Tibial nerve (tissue), 4 donors: ENCODE results near the gene KIF21B. TPM values are rescaled to one million over a fixed set of nuclear protein-coding genes. Genes with fewer than 3 reads are reported as not detected.

Experiments
- DNase-seq, 2 donors: peaks; one replicate each; pipeline ENCODE4 v3.0.0-alpha.2; 2019; ENCODE audit warnings: low spot score in 2 of 2
- H3K27ac ChIP-seq, 4 donors: fragments of 200-600 bp; sonication (generic) in 3 of 4; one replicate each; pipeline ENCODE4 v1.5.1; 2017 to 2019; ENCODE audit warnings: mild to moderate bottlenecking in 1 of 4
- H3K27me3 ChIP-seq, 2 donors: fragments of 200-600 bp; sonication (generic) in 1 of 2; one replicate each; pipeline versions ENCODE4 v1.5.1 to v1.6.0; 2017 to 2019
- H3K36me3 ChIP-seq, 3 donors: fragments of 200-600 bp; sonication (generic); one replicate each; pipeline ENCODE4 v1.5.1; 2018 to 2019
- H3K4me1 ChIP-seq, 4 donors: fragments of 200-600 bp; sonication (generic) in 3 of 4; one replicate each; pipeline ENCODE4 v1.5.1; 2017 to 2019
- H3K4me3 ChIP-seq, 4 donors: fragments of 200-600 bp; sonication (generic) in 3 of 4; one replicate each; pipeline ENCODE4 v1.5.1; 2017 to 2019; ENCODE audit warnings: mild to moderate bottlenecking in 1 of 4, moderate library complexity in 1 of 4
- H3K9me3 ChIP-seq, 4 donors: fragments of 200-600 bp; sonication (generic) in 3 of 4; one replicate each; pipeline ENCODE4 v1.5.1; 2017 to 2019
- CTCF ChIP-seq, 5 experiments: fragments of 200-600 bp in 3 of 5; fragments of 450-650 bp in 2 of 5; sonication (generic) in 3 of 5; IDR thresholded peaks; one replicate each; pipeline ENCODE4 v1.5.1; 2016 to 2019; ENCODE audit warnings: antibody characterized with exemption in 5 of 5, mild to moderate bottlenecking in 3 of 5, moderate library complexity in 2 of 5
- EP300 ChIP-seq, 2 donors: sonication (generic); formaldehyde crosslinking; IDR thresholded peaks; one replicate each; pipeline ENCODE4 v1.6.1; 2017; ENCODE audit warnings: antibody characterized with exemption in 2 of 2, mild to moderate bottlenecking in 1 of 2
- POLR2A ChIP-seq, 2 donors: fragments of 450-650 bp; IDR thresholded peaks; one replicate each; pipeline ENCODE4 v1.6.1; 2017; ENCODE audit warnings: antibody characterized with exemption in 2 of 2, mild to moderate bottlenecking in 2 of 2, moderate library complexity in 2 of 2
- WGBS, 2 donors: methylation state at CpG; one replicate each; pipeline ENCODE4 v1.1.5; 2018; 5-methylcytosine and 5-hydroxymethylcytosine counted together
- total RNA-seq, 4 donors: library from RNA; depleted of rRNA; stranded (reverse); fragments of >200 nt; gene quantifications; one replicate each; pipeline ENCODE4 v1.1.0, GENCODE V29; 2016

The KIF21B gene
- total RNA-seq, 4 donors from 2014 or later: 0.84 to 3.3 (median 2.6) TPM

GRCh38 chr1:201062511-201063091, 39.1 kb upstream of the KIF21B start:
- 46 to 59% methylated on average over 7 to 8 of the region's 8 CpGs for WGBS, 2 donors
- H3K27me3 ChIP-seq: no peaks in the 10 kb centered on the region
- no peaks in the 10 kb centered on the region for H3K9me3 ChIP-seq
- no peaks in the 10 kb centered on the region for H3K36me3 ChIP-seq
- TF ChIP-seq POLR2A (IDR thresholded peaks at IDR 0.05) (no peak), CTCF (IDR thresholded peaks at IDR 0.05) (no peak), EP300 (IDR thresholded peaks at IDR 0.05) (no peak)
- no peak for DNase-seq
- no peaks in the 10 kb centered on the region for H3K4me1 ChIP-seq
- no peak overlapping the region for H3K27ac ChIP-seq
- H3K4me3 ChIP-seq: no peak overlapping the region

GRCh38 chr1:201061886-201062285, 38.4 kb upstream of the KIF21B start:
- WGBS, 2 donors: 92 to 95% methylated on average over 10 to 12 of the region's 12 CpGs
- Histone ChIP-seq H3K4me3 (no peak overlapping the region), H3K36me3 (no peaks in the 10 kb centered on the region), H3K4me1 (no peaks in the 10 kb centered on the region), H3K27ac (no peak overlapping the region), H3K9me3 (no peaks in the 10 kb centered on the region), H3K27me3 (no peaks in the 10 kb centered on the region)
- DNase-seq: no peak
- TF ChIP-seq CTCF (IDR thresholded peaks at IDR 0.05): no peak
- TF ChIP-seq EP300 (IDR thresholded peaks at IDR 0.05): no peak
- TF ChIP-seq POLR2A (IDR thresholded peaks at IDR 0.05): no peak

GRCh38 chr1:201061049-201061448, 37.5 kb upstream of the KIF21B start:
- H3K27me3 ChIP-seq: no peaks in the 10 kb centered on the region
- TF ChIP-seq CTCF (IDR thresholded peaks at IDR 0.05): no peak
- no peak for TF ChIP-seq POLR2A (IDR thresholded peaks at IDR 0.05)
- TF ChIP-seq EP300 (IDR thresholded peaks at IDR 0.05): no peak
- DNase-seq: no peak
- H3K36me3 ChIP-seq: no peaks in the 10 kb centered on the region
- no peak overlapping the region for H3K4me3 ChIP-seq
- H3K27ac ChIP-seq: no peak overlapping the region
- peaks cover 0 to 3% (median 0%) of the 10 kb centered on the region in 4 donors for H3K4me1 ChIP-seq
- no peaks in the 10 kb centered on the region for H3K9me3 ChIP-seq
- WGBS, 2 donors: 91 to 96% methylated on average over 4 of the region's 4 CpGs

GRCh38 chr1:201060586-201060985, 37.1 kb upstream of the KIF21B start:
- no peak overlapping the region for H3K4me3 ChIP-seq
- no peak for TF ChIP-seq POLR2A (IDR thresholded peaks at IDR 0.05)
- TF ChIP-seq CTCF (IDR thresholded peaks at IDR 0.05): no peak
- no peak for TF ChIP-seq EP300 (IDR thresholded peaks at IDR 0.05)
- H3K27ac ChIP-seq: no peak overlapping the region
- DNase-seq: no peak
- H3K9me3 ChIP-seq: no peaks in the 10 kb centered on the region
- H3K27me3 ChIP-seq: no peaks in the 10 kb centered on the region
- no peaks in the 10 kb centered on the region for H3K36me3 ChIP-seq
- WGBS, 2 donors: 87 to 93% methylated on average over 4 of the region's 4 CpGs
- H3K4me1 ChIP-seq: peaks cover 0 to 8% (median 0%) of the 10 kb centered on the region in 4 donors

DNA sequence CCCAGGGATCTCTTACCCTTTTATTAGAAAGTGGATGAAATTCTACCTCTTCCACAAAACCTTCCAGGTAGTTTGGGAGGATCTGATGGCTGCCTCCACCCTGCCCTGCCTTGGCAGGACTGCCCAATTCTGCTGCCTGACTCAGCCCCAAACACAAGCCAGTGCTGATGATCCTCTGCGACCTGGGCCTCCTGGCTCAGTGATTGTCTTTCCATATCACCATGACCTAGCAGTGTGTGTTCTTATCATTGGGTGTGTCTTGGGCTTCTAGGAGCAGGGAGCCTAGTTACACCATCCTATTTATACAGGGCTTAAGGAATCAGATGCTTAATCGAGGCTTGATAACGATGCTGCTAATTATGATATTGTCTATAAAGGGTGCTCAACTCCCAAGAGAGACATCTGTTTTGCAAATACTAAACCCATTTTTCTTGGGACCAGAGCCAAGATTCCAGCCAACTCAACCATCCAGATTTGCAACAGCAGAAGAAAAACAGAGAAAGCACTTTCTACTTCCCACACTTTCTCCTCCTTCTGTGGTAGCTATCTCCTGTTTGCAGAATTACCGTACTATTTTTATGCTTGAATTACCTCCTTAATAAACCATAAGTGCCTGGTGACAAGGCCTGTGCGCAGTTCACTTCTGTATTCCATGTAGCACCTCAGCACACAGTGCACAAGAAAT, 36.5 kb upstream of the KIF21B start:
- no peak for DNase-seq
- Histone ChIP-seq H3K4me1 (peaks cover 0 to 12% (median 0%) of the 10 kb centered on the region in 4 donors), H3K9me3 (no peaks in the 10 kb centered on the region), H3K27me3 (no peaks in the 10 kb centered on the region), H3K27ac (no peak overlapping the region), H3K4me3 (no peak overlapping the region), H3K36me3 (no peaks in the 10 kb centered on the region)
- TF ChIP-seq CTCF (IDR thresholded peaks at IDR 0.05) (no peak), POLR2A (IDR thresholded peaks at IDR 0.05) (no peak), EP300 (IDR thresholded peaks at IDR 0.05) (no peak)
- 61 to 69% methylated on average over 5 of the region's 5 CpGs for WGBS, 2 donors
